SHP77 treated with DMSO at 0.1 percent for 48 hours (cell line): ENCODE results near the gene CCZ1B.
"Not testable (repeated sequence)": the region's sequence is repeated elsewhere in the genome, so short reads cannot be mapped to it uniquely, and the experiment has no call there.

Experiments
- DNase-seq: peaks from one replicate; lab custom pipeline; 2025; lab: John Stamatoyannopoulos, UW

Gene CCZ1B

DNA sequence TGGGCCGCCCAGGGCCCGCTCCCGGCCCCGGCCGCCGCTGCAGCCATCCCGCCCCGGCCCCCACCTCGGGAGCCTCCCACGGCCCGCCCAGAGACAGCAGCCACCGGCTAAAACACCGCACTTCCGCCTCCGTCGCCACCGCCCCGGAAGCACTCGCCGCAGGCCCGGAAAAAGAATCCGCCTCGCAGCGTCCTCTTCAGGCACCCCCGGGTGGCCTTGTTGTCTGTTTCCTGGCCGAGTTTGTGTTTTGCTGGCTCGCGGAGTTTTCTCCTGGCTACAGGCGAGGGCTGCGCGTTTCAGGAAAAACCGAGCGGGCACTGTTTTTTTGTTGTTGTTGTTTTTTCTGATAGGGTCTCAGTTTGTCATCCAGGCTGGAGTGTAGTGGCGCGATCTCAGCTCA is at the start of gene CCZ1B:
Gene CCZ1B, minus strand, starts transcription at position 125 of the 400 bp plus-strand sequence. Its CDS starts 78 bp downstream, at position 47.
- DNase-seq, result peak; percentile 85

DNA sequence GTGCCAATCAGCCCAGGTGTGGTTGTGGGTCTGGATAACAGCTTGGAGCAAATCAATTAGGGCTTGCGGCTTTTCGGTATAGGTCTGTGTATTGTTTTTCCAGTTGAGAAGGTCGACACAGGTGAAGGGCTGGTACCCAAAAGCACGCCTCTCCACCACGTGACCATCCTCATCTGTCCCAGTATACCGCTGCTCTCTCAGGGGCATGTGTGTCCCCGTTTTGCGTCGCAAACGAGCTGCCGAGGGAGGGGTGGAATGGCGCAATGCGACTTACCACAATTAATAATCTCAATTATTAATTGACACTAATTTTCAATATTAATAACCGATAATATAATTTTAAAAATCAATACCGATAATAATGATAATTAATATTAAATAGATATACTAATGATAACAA is 48.9 kb upstream of the CCZ1B start:
- not testable (repeated sequence) for DNase-seq

DNA sequence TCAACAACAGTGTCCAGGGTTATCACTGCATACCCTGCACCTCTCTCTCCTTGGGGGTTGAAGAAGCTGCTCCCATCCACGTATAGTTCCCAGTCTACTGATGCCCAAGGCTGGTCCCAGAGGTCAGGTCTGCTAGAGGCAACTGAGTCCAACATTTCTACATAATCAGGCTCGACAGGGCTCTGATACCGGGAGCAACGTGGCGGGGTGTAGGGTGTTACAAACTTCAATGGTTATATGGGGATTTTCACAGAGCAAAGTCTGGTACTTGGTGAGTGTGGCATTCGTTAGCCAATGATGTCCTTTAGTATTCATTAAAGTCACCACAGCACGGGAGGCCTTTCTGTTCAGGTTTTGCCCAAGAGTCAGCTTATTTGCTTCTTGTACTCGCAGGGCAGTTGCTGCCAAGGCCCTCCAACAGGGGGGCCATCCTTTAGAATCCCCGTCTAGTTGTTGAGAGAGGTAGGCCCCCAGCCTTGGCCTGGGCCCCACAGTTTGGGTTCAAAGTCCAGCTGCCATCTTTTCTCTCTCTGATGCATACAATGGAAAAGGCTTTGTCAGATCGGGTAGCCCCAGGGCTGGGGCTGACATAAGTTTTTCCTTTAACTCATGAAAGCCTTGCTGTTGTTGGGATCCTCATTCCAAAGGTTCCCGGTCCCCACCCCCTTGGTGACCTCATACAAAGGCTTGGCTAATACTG is 46.3 kb upstream of the CCZ1B start:
- not testable (repeated sequence) for DNase-seq

DNA sequence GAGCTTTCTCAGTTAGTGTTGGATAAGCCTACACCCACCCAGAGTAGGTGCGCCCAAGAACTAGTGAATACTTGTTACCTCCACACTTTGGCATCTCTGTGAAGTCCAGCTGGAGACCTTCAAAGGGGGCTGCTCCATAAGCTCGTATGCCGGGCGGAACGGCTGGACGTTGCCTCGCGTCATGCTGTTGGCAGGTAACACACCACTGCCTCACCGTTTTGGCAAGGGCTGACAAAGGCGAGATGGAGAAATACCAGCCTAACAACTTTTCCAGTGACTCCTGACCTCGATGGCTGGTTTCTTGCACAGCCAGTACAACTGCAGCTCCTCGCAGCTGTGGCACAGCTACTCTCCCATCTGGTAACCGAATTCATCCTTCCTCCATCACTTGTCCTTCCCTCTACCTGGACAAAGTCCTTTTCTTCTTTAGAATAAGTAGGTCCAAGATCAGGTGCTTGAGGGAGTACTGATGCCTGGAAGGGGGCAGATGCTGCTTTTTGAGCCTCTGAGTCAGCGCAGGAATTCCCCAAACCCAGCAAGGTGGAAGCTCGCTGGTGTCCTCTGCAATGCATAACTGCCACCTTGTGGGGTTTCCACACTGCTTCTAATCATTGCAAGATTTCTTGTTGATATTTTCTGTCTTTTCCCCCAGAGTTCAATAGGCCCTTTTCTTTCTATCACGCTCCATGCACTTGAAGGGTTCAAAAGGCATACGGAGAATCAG is 45.5 kb upstream of the CCZ1B start:
- DNase-seq, result not testable (repeated sequence)

DNA sequence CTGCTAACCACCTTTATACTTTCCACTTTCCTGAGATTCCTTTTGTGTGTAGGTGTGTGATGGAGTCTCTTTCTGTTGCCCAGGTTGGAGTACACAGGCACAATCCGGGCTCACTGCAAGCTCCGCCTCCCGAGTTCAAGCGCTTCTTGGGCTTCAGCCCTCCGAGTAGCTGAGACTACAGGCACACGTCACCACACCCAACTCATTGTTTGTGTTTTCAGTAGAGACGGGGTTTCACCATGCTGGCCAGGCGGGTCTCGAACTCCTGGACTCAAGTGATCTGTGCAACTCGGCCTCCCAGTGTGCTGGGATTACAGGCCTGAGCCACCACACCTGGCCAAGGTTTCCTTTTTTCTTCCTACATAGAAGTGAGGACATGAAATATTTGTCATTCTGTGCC is 38.7 kb upstream of the CCZ1B start:
- not testable (repeated sequence) for DNase-seq

DNA sequence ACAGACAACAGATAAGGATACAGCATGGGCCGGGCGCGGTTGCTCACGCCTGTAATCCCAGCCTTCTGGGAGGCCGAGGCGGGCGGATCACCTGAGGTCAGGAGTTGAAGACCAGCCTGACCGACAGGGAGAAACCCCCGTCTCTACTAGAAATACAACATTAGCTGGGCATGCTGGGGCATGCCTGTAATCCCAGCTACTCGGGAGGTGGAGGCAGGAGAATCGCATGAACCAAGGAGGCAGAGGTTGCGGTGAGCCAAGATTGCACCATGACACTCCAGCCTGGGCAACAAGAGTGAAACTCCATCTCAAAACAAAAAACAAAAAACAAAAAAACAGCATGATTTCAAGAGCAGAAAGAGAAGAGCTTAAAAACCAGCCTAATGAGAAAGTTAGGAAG is 38.1 kb upstream of the CCZ1B start:
- not testable (repeated sequence) for DNase-seq

DNA sequence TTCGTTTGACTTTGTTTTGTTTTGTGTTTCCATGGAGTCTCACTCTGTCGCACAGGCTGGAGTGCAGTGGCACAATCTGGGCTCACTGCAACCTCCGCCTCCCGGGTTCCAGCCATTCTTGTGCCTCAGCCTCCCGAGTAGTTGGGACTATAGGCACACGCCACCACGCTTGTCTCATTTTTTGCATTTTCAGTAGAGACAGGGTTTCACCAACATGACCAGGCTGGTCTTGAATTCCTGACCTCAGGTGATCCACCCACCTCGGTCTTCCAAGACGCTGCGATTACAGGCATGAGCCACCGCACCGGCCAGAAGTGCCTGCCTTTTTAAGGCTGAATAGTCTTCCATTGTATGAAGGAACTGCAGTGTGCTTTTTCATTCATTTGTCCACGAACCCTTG is 36.8 kb upstream of the CCZ1B start:
- DNase-seq, result not testable (repeated sequence)

DNA sequence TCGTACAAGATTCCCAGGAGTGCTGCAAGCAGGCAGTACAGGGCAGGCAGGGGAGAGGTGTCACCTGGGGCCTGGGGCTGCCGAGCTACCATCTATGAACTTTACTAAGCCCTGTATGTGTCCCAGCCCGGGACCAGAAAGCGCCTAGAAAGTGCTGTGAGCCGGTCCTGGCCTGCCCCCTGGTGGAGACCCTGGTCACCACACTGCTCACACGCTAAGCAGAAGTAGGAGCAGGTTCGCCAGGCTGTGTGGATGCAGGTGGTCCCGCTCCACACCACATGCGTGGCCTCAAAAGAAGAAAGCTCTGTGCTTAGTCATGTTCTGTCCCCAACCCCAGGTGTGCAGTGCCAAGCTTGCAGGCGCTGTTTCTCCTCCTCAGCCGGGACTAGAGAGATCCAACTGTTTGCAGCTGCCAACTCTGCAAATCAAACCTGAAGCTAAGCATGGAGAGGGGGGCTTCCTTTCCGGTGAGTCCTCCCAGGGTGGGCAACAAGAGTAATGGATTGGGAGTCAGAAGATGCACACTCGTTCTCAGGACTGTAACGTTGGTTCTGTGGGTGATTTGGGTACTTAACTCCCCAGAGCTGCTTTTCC is 31.7 kb upstream of the CCZ1B start:
- DNase-seq, result peak; percentile 3

DNA sequence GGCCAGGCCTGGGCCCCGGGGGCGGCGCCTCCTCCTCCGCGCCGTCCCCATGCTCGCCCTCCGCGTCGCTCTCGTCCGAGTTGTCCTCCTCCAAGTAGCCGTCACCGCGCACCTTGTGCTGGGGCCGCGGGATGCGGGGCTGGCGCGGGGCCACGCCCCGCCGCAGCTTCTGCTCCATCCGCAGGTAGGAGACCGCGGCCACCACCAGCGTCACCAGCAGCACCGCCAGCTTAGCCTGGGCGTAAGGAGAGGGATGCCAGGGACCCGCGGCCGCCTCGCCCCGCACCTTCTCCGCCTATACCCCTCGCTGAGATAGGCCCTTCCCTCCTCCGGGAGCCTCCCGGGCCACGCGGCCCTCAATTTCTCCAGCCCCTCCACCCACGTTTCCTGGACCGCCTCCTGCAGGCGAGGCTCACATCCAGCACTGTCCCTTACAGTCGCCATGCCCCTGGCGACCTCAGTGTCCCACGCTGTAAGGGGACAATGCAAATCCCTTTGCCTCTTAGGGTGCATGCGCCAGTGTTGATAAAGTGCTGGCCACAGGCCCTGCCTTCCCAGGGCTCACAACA is 29.6 kb upstream of the CCZ1B start:
- not testable (repeated sequence) for DNase-seq

DNA sequence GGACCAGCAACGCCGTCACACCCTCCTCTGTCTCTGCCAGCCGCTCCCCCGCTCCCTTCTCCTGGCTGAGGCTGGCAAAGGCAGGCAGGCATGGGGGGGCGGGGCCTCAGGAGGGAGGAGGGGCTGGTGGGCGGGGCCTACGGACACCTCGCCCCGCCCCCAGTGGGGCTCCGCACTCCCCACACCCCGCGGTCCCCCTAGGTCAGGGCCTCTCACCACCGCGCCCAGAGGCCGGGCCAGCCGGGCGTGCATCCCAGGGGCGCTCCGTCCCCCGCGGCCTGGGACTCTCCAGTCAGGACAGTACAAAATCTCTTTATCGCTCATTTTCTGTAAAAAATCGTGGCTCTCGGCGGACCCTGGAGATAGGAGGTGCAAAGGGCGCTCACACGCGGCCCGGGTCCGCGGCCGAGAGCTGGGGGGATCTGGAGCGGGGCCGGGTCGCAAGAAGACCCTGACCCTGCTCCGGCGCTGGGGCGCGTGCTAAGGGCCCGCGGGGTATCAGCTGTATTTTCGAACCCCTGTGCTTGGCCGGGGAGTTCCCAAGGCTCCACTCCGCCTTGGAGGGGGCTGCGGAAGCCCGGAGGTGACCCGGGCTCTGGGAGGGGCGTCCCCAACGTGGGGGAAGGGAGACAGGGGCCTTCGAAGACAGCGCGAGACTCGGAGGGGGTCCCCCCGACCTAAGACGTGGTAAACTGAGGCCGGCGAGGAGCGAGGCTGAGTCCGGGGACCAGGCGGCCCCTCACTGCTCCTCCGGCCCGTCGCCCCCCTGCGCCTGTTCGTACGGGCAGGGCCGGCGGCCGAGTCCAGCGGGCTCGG is 28.9 kb upstream of the CCZ1B start:
- not testable (repeated sequence) for DNase-seq

DNA sequence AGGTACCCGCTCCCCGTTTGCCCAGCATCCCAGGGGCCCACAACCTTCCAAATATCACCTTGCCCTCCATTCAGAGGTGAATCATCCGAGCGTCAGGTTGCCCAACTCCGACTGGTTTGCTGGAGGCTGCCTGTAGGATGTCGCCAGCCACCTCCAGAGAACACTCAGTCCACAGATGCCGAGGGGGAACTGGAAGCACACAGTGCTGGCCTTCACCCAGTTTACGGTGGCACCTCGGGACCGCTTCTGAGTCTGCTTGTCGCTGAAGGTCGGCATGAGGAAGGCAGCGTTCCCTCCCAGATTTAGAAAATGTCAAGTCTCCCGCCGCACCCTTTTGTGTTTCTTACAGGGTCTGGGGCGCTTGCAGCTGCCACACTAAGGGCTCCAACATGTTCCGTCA is 27.6 kb upstream of the CCZ1B start:
- DNase-seq, result not testable (repeated sequence)

DNA sequence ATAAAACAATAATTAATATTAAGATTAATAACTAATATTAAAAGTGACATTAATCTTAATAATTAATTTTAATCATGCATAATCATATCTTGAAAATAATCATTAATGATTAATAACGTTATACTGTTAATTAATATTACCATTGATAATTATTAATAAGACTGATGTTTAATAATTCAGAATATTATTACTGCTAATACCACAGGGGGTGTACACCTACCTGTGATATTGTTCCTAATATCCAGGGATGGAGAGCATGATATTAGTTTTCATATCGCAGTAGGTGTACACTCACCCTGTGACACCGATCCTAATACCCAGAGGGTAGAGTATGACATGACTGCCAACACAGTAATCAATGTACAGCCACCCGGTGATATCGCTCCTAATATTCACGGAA is 23.1 kb upstream of the CCZ1B start:
- DNase-seq, result not testable (repeated sequence)

DNA sequence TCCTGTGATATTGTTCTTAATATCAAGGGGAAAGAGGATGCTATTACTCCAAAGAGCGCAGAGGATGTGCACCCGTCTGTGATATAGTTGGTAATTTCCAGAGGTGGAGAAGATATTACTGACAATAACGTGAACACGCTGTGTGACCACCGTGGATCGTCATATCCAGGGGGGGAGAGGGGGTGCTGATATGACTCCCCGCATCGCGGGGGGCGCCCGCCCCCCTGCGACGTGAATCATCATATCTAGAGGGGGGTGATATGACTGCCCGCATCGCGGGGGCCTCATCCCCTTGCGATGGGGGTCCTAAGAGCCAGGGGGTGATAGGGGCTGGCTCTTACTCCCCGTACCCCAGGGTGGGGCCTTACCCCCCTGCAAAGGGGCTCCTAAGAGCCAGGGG is 21.7 kb upstream of the CCZ1B start:
- not testable (repeated sequence) for DNase-seq

DNA sequence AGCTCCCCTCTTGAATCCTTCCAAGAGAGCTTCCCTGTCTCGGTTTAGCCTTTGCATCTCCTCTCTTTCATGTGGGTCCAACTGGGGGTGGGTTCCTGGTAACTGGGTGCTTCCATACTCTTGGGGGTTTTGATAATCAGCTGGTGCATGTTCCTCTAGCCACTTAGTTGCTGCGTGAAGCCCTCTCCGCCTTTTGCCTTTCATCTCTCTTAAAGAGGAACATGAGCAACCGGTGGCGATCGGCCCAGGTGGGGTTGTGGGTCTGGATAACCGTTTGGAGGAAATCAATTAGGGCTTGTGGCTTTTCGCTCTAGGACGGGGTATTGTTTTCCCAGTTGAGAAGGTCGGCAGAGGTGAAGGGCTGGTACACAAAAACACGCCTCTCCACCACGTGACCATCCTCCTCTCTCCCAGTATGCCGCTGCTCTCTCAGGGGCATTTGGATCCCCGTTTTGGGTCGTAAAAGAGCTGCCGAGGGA is 19.9 kb upstream of the CCZ1B start:
- not testable (repeated sequence) for DNase-seq

DNA sequence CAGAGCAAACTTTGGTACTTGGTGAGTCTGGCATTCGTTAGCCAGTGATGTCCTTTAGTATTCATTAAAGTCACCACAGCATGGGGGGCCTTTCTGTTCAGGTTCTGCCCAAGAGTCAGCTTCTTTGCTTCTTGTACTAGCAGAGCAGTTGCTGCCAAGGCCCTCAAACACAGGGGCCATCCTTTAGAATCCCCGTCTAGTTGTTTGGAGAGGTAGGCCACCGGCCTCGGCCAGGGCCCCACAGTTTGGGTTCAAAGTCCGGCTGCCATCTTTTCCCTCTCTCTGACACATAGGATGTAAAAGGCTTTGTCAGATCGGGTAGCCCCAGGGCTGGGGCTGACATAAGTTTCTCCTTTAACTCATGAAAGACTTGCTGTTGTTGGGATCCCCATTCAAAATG is 17.6 kb upstream of the CCZ1B start:
- DNase-seq, result not testable (repeated sequence)

DNA sequence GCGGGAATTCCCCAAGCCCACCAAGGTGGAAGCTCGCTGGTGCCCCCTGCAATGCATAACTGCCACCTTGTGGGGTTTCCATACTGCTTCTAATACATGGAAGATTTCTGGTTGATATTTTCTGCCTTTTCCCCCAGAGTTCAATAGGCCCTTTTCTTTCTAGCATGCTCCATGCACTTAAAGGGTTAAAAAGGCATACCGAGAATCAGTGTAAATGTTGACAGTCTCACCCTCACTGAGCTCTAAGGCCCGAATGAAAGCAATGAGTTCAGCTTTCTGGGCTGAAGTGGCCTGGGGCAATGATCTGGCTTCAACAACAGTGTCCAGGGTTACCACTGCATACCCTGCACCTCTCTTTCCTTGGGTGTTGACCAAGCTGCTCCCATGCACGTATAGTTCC is 17.0 kb upstream of the CCZ1B start:
- not testable (repeated sequence) for DNase-seq

DNA sequence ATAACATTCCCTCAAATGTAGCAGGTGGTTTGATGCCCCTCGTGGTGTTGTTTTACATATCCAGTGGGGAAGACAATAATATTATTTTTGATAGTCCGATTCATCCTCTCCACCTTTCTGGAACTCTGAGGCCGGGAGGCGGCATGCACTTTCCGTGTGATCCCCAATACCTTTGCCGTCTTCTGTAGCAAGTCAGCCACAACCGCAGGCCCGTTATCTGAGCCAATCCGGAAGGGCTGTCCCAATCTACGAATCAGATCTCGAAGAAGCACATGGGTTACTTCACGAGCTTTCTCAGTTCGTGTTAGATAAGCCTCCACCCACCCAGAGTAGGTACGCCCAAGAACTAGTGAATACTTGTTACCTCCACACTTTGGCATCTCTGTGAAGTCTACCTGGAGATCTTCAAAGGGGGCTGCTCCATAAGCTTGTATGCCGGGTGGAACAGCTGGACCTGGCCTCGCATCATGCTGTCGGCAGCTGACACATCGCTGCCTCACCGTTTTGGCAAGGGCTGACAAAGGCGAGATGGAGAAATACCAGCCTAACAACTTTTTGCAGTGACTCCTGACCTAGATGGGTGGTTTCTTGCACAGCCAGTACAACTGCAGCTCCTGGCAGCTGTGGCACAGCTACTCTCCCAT is 16.3 kb upstream of the CCZ1B start:
- DNase-seq, result not testable (repeated sequence)

DNA sequence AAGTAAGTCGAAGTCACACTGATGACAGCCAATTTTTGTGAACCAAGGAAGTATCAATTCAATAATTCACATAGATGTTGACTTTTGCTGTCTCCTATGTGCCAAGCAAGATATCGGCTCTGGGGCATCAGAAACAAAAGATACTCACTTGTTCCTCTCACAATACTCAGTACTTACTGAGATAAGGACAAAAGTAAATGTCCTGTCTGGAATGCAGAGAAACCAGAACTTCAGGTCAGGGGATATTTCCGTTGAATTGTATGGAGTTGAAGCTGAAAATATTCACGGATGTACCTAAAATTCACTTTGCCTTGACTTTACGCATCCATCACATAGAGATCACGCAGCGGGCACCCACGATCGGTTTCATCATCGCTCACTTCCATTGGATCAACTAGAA is 11.0 kb upstream of the CCZ1B start:
- DNase-seq, result not testable (repeated sequence)

DNA sequence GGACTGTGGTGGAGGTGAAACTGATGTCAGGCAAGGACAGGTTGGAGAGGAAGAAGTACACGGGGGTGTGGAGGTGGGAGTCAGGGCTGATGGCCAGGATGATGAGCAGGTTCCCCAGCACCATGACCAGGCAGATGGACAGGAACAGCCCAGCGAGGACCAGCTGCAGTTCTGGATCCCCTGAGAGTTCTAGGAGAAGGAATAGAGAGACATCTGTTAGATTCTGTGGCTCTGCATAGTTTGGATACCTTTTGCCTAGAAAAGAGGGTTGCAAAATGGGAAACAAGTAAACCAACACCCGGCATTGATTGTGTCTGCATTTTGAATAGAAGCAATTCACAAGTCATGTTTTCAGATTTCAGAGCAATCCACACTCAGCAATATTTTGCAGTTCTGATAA is 9.4 kb upstream of the CCZ1B start:
- not testable (repeated sequence) for DNase-seq

DNA sequence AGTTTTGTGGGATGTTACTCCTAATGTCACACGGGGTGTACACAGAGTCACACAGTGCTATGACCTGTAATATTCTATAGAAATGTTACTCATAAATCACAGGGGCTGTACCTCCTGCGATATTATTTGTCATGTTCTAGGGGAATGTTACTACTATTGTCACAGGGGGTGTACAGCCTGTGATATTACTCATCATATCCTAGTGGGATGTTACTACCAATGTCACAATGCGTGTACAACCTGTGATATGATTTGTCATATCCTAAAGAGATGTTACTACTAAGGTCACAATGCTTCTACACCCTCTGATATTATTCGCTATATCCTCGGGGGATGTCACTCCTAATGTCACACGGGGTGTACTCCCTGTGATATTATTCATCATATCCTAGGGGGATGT is 7.6 kb upstream of the CCZ1B start:
- no peak for DNase-seq
